Ovary (tissue), 9 donors: Measurements from ENCODE around the gene CLDN15. TPM values are rescaled to one million over a fixed set of nuclear protein-coding genes. Genes with fewer than 3 reads are reported as not detected.

Source experiments
- DNase-seq, 5 donors: peaks; one replicate each; pipeline ENCODE4 v3.0.0-alpha.2; 2019 to 2020
- H3K27ac ChIP-seq, 2 donors: fragments of 200-600 bp; one replicate each; pipeline versions ENCODE4 v1.5.1 to v1.8.0; 2019 to 2022
- H3K27me3 ChIP-seq: fragments of 200-600 bp; one replicate; pipeline ENCODE4 v1.8.0; 2022
- H3K36me3 ChIP-seq: fragments of 200-600 bp; sonication (generic); one replicate; pipeline ENCODE4 v1.5.1; 2019
- H3K4me1 ChIP-seq: one replicate; pipeline ENCODE4 v1.8.1; 2013; ENCODE audit warnings: mild to moderate bottlenecking, moderate library complexity; ENCODE audit not compliant: insufficient read depth
- H3K4me3 ChIP-seq: fragments of 200-600 bp; sonication (generic); one replicate; pipeline ENCODE4 v1.5.1; 2017
- H3K9me3 ChIP-seq, 2 donors: fragments of 200-600 bp in 1 of 2; sonication (generic) in 1 of 2; one replicate each; pipeline versions ENCODE4 v1.5.1 to v1.8.1; 2013 to 2019; ENCODE audit warnings: mild to moderate bottlenecking in 1 of 2, moderate library complexity in 1 of 2
- EP300 ChIP-seq: sonication (generic); formaldehyde crosslinking; IDR thresholded peaks from one replicate; pipeline ENCODE4 v1.6.1; 2017; ENCODE audit warnings: antibody characterized with exemption
- POLR2A ChIP-seq: fragments of 450-650 bp; IDR thresholded peaks from one replicate; pipeline ENCODE4 v1.6.1; 2017; ENCODE audit warnings: antibody characterized with exemption, mild to moderate bottlenecking, moderate library complexity
- WGBS, 3 donors: extraction: QIAGEN DNeasy Blood & Tissue Kit in 1 of 3; methylation state at CpG; one replicate each; pipeline versions ENCODE4 v1.1.5 to v1.1.7; 2013 to 2017; 5-methylcytosine and 5-hydroxymethylcytosine counted together
- intact Hi-C, 4 donors: fragments of 100-400 bp; cut with DNase I; formaldehyde crosslinking; loops; one replicate each; pipeline versions ENCODE4 v1.11.0 to v1.15.1; 2022 to 2023
- polyA plus RNA-seq, 2 donors: library from polyadenylated mRNA; stranded (reverse); fragments of 200-250 nt in 1 of 2; fragments of 350-450 nt in 1 of 2; fragmentation: Illumina TruSeq in 1 of 2; extraction: RNeasy Lipid Tissue Mini Kit (QIAGEN cat#74804) in 1 of 2; gene quantifications; one replicate each; pipeline ENCODE4 v1.2.3, GENCODE V29; 2013 to 2014
- total RNA-seq, 7 donors: library from RNA; depleted of rRNA in 2 of 7; stranded (reverse); fragments of >200 nt in 2 of 7; fragmentation: NEBNext Ultra II Directional in 3 of 7; extraction: Animal tissue kit (Norgen Biotek cat#: 25700) in 3 of 7; gene quantifications; one replicate each; pipeline versions ENCODE4 v1.1.0 to v1.2.4, GENCODE V29; 2016 to 2023
- TF ChIP-seq, protein P1 (sequence below), 3 donors: fragments of 450-650 bp in 2 of 3; fragments of 200-600 bp in 1 of 3; IDR thresholded peaks; one replicate each; pipeline versions ENCODE4 v1.5.1 to v1.8.0; 2016 to 2022; ENCODE audit warnings: antibody characterized with exemption in 3 of 3, mild to moderate bottlenecking in 1 of 3
- donor health status: DM: no; HTN: no; CAD: no; lungs with moderate emphysema.
- donor health status: DM: no; HTN: no; CAD: no.
- donor health status: Bipolar disorder and iron deficiency.
- donor health status: DM: yes; HTN: yes; CAD: no.
- donor health status: DM: no; HTN: no; CAD: no.
- donor health status: DM: yes; HTN: yes; CAD: no.

Gene CLDN15
- total and polyA plus RNA-seq, 9 donors, result 3.6 to 225 (median 11.7) TPM

DNA sequence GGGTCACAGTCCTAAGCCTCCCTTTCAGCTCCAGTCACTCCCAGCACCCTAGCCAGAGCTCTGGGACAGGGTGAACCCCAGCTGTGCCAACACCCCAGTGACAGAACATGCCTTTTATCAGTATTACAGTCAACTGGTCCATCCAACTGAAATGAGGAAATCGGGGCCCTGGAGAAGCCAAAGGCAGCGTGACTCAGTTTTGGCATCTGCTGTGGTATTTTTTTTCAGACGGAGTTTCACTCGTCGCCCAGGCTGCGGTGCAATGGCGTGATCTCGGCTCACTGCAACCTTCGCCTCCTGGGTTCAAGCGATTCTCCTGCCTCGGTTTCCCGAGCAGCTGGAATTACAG is 3.4 kb upstream of the CLDN15 start:
- peaks cover 5% of the 10 kb centered on the region for H3K4me1 ChIP-seq

DNA sequence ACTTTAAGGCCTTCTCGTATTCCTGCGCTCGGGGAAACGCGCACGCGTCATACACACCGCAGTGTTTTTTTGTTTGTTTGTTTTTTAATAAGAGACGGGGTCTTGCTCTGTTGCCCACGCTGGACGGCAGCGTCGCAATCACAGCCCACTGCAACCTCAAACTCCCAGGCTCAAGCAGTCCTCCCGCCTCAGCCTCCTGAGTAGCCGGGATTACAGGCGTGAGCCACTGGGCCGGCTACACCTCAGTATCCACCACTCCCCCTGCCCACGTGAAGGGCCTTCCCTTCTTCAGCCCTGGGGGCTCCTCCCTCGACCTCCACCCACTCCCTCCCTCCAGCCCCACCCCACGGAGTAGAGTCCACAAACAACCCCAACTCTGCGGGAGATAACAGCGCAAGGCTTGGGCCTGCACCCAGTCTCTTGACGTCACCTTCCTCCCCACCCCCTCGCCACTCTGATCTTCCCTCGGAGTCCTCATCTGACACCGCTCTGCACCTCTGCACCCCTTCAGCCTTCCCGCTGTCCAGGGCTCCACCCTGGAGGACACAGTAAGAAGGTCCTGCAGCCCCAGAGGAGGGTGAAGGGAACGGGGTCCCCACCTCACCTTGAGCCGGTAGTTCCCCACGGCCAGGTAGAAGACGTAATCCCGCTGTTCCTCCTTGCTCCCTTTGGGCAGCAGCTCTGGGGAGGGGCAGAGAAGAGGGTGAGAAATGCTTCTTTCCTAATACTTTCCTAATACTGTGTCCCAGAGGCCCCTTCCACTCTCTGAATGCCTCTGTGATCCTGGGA is 2.8 kb upstream of the CLDN15 start:
- DNase-seq, result no peak
- no peak overlapping the region for H3K27ac ChIP-seq
- TF ChIP-seq EP300 (no peak), POLR2A (no peak)
- TF ChIP-seq, protein P1, sequence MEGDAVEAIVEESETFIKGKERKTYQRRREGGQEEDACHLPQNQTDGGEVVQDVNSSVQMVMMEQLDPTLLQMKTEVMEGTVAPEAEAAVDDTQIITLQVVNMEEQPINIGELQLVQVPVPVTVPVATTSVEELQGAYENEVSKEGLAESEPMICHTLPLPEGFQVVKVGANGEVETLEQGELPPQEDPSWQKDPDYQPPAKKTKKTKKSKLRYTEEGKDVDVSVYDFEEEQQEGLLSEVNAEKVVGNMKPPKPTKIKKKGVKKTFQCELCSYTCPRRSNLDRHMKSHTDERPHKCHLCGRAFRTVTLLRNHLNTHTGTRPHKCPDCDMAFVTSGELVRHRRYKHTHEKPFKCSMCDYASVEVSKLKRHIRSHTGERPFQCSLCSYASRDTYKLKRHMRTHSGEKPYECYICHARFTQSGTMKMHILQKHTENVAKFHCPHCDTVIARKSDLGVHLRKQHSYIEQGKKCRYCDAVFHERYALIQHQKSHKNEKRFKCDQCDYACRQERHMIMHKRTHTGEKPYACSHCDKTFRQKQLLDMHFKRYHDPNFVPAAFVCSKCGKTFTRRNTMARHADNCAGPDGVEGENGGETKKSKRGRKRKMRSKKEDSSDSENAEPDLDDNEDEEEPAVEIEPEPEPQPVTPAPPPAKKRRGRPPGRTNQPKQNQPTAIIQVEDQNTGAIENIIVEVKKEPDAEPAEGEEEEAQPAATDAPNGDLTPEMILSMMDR (IDR thresholded peaks at IDR 0.05), result no peak
- H3K9me3 ChIP-seq, result no peaks in the 10 kb centered on the region
- 84 to 86% (median 84%) methylated on average over 32 of the region's 32 CpGs for WGBS, 3 donors
- H3K27me3 ChIP-seq, result no peaks in the 10 kb centered on the region
- peaks cover 3% of the 10 kb centered on the region for H3K4me1 ChIP-seq
- no peaks in the 10 kb centered on the region for H3K36me3 ChIP-seq
- no peak overlapping the region for H3K4me3 ChIP-seq
- intact Hi-C loops, result loop anchor here in 1 of 4 donors (5.0 to 10.0 kb wide), 2 partner anchors 73 to 366 kb away; partner anchors contain the start of genes SRRT and VGF

More for the DNA sequence above, 3.4 kb upstream of the CLDN15 start:
- TF ChIP-seq POLR2A (no peak), EP300 (no peak)
- TF ChIP-seq, protein P1 (IDR thresholded peaks at IDR 0.05), result no peak
- H3K36me3 ChIP-seq, result no peaks in the 10 kb centered on the region
- no peaks in the 10 kb centered on the region for H3K9me3 ChIP-seq
- H3K27me3 ChIP-seq, result no peaks in the 10 kb centered on the region
- WGBS, 3 donors, result 92 to 93% (median 93%) methylated on average over 12 of the region's 12 CpGs
- DNase-seq, result no peak
- H3K27ac ChIP-seq, result no peak overlapping the region
- intact Hi-C loops, result loop anchor here in 1 of 4 donors (5.0 to 10.0 kb wide), 2 partner anchors 74 to 366 kb away; partner anchors contain the start of genes SRRT and VGF
- H3K4me3 ChIP-seq, result no peak overlapping the region

- Histone ChIP-seq H3K27ac (no peak overlapping the region), H3K4me3 (no peak overlapping the region), H3K27me3 (no peaks in the 10 kb centered on the region), H3K4me1 (peaks cover 3% of the 10 kb centered on the region), H3K9me3 (no peaks in the 10 kb centered on the region), H3K36me3 (no peaks in the 10 kb centered on the region)
- 89 to 91% (median 91%) methylated on average over 9 of the region's 9 CpGs for WGBS, 3 donors
- no peak for DNase-seq
- intact Hi-C loops, result loop anchor here in 1 of 4 donors (5.0 to 10.0 kb wide), 2 partner anchors 73 to 365 kb away; partner anchors contain the start of genes SRRT and VGF
- TF ChIP-seq, protein P1 (IDR thresholded peaks at IDR 0.05), result no peak
- no peak for TF ChIP-seq EP300
- TF ChIP-seq POLR2A, result no peak
Observed at GRCh38 chr7:101239951-101240220, 2.3 kb upstream of the CLDN15 start.

GRCh38 chr7:101239191-101239950 is 1.8 kb upstream of the CLDN15 start:
- no peak for TF ChIP-seq POLR2A
- TF ChIP-seq, protein P1 (IDR thresholded peaks at IDR 0.05), result no peak
- TF ChIP-seq EP300, result no peak
- H3K27me3 ChIP-seq, result no peaks in the 10 kb centered on the region
- no peak for DNase-seq
- 62 to 64% (median 63%) methylated on average over 26 to 27 of the region's 27 CpGs for WGBS, 3 donors
- H3K4me3 ChIP-seq, result no peak overlapping the region
- intact Hi-C loops, result no loop called here
- no peak overlapping the region for H3K27ac ChIP-seq
- peaks cover 3% of the 10 kb centered on the region for H3K4me1 ChIP-seq
- no peaks in the 10 kb centered on the region for H3K36me3 ChIP-seq
- no peaks in the 10 kb centered on the region for H3K9me3 ChIP-seq
